GM19023 (cell line): ENCODE data around the gene NOLC1.

Experiments
- ATAC-seq: cut with Tn5 transposase; IDR thresholded peaks from one replicate; pipeline ENCODE4 v1.9.1; 2021; ENCODE audit warnings: mild to moderate bottlenecking, moderate library complexity; ENCODE audit not compliant: unreplicated experiment

NOLC1 gene

GRCh38 chr10:102200751-102201640 is 48.8 kb downstream of the NOLC1 start:
- ATAC-seq, result no peak

DNA sequence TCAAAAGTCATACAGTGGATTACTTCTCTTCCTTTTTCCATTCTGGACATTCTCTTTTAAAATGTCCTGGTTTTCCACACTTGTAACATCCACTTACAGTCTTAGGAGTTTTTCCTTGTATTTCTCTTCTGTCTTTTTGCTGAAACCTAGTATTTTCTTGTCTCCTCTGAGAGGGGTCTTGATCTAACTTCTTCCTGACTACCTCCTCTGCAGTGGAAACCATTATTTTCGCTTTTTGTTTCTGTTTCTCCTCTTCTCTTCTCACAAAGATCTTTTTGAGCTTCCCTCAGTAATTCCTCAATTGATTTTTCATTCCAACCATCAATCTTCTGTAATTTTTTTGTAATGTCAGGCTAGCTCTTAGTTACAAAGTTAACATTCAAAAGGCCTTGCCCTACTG is 50.2 kb downstream of the NOLC1 start:
- no peak for ATAC-seq

DNA sequence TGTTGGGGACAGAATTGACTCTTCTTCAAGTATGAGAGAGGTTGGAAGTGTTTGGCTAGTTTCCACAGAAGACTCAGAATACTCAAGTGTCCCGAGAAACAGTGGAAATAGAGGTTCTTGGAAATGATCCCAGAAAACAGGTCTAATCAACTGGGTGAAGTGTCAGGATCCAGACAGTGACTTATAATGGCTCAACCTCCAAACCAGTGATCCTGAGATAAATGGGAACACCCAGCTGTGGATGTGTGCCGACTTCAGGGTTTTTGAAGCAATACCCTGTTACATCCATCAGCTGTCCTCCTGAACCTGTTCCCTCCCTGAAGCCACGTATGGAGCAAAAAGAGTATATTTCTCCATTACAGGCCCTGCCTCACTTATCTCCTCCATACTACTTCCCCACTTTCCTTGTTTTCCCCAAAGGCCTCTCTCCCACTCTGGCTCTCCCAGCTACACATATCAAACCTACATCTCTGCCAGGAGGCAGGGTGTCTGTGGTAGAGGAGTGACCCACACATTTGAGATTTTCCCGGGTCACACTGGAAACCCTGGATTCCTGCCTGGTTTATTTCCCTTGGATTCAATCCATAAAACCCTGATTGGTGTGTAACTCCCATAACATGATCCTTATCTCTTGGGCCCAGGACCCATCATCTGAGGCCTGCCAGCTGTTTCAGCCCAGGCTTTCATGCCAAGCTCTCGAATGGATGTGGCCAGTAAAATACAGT is 56.3 kb downstream of the NOLC1 start:
- no peak for ATAC-seq

DNA sequence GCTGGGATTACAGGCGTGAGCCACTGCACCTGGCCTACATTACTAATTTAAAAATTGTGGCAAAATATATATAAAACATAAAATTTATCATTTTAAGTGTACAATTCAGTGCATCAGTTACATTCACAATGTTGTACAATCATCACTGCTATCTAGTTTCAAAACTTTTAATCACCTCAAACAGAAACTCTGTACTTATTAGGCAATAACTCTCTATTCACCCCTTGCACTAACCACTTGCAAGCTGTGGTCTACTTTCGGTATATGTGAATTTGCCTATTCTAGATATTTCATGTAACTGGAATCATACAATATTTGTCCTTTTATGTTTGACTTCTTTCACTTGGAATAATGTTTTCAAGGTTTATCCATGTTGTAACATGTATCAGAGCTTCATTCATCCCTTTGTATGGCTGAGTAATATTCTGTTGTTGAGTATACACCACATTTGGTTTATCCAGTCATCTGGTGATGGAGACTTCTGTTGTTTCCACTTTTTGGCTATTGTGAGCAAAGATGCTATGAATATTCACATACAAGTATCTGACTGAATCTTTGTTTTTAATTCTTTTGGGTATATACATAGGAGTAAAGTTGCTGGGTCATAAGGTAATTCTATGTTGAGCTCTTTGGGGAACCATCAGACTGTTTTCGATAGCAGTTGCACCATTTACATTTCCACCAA is 59.6 kb downstream of the NOLC1 start:
- no peak for ATAC-seq
